Esophagus squamous epithelium (tissue), 5 donors: ENCODE data around the gene ELOVL7. TPM values are rescaled to one million over a fixed set of nuclear protein-coding genes. Genes with fewer than 3 reads are reported as not detected.
"Not testable (repeated sequence)": the region's sequence is repeated elsewhere in the genome, so short reads cannot be mapped to it uniquely, and the experiment has no call there.

Experiments
- DNase-seq: peaks from one replicate; lab custom pipeline; 2025; lab: John Stamatoyannopoulos, UW
- H3K27ac ChIP-seq, 4 donors: fragments of 200-600 bp; sonication (generic); one replicate each; pipeline ENCODE4 v1.5.1; 2016 to 2019; ENCODE audit warnings: mild to moderate bottlenecking in 1 of 4
- H3K27me3 ChIP-seq, 4 donors: fragments of 200-600 bp; sonication (generic); 1 replicate in 3 of 4; 2 replicates in 1 of 4; pipeline versions ENCODE4 v1.5.1 to v1.6.0; 2017 to 2021; ENCODE audit warnings: antibody characterized with exemption in 1 of 4
- H3K36me3 ChIP-seq, 3 donors: fragments of 200-600 bp; sonication (generic); one replicate each; pipeline ENCODE4 v1.5.1; 2016 to 2019
- H3K4me1 ChIP-seq, 3 donors: fragments of 200-600 bp; sonication (generic); one replicate each; pipeline ENCODE4 v1.5.1; 2017 to 2019
- H3K4me3 ChIP-seq, 4 donors: fragments of 200-600 bp; sonication (generic); 1 replicate in 3 of 4; 2 replicates in 1 of 4; pipeline ENCODE4 v1.5.1; 2016 to 2019; ENCODE audit warnings: mild to moderate bottlenecking in 2 of 4, moderate library complexity in 1 of 4
- H3K9me3 ChIP-seq, 3 donors: fragments of 200-600 bp; sonication (generic); one replicate each; pipeline ENCODE4 v1.5.1; 2016 to 2019
- CTCF ChIP-seq, 6 experiments: fragments of 450-650 bp in 4 of 6; fragments of 200-600 bp in 2 of 6; sonication (generic) in 2 of 6; IDR thresholded peaks; one replicate each; pipeline ENCODE4 v1.5.1; 2016 to 2019; ENCODE audit warnings: antibody characterized with exemption in 6 of 6, mild to moderate bottlenecking in 4 of 6, moderate library complexity in 4 of 6
- POLR2A ChIP-seq, 4 donors: fragments of 450-650 bp; IDR thresholded peaks; one replicate each; pipeline ENCODE4 v1.6.1; 2017; ENCODE audit warnings: antibody characterized with exemption in 4 of 4, mild to moderate bottlenecking in 4 of 4, moderate library complexity in 3 of 4
- WGBS, 2 donors: methylation state at CpG; one replicate each; pipeline ENCODE4 v1.1.5; 2018; 5-methylcytosine and 5-hydroxymethylcytosine counted together
- intact Hi-C: fragments of 100-400 bp; cut with DNase I; formaldehyde crosslinking; loops from one replicate; pipeline ENCODE4 v1.15.0; 2022
- total RNA-seq, 4 donors: library from RNA; depleted of rRNA; stranded (reverse); fragments of >200 nt; gene quantifications; one replicate each; pipeline ENCODE4 v1.1.0, GENCODE V29; 2016
- donor health status: DM: yes; HTN: yes; CAD: no.

The ELOVL7 gene
- total RNA-seq, 4 donors from 2014 or later, result 4.0 to 9.8 (median 8.1) TPM

- H3K4me1 ChIP-seq, result no peaks in the 10 kb centered on the region
- TF ChIP-seq CTCF (IDR thresholded peaks at IDR 0.05), result no peak
- no peak for TF ChIP-seq POLR2A (IDR thresholded peaks at IDR 0.05)
- intact Hi-C loops, result no loop called here
- H3K9me3 ChIP-seq, result no peaks in the 10 kb centered on the region
- no peaks in the 10 kb centered on the region for H3K27me3 ChIP-seq
- no peak overlapping the region for H3K4me3 ChIP-seq
- no peak overlapping the region for H3K27ac ChIP-seq
- no peak for DNase-seq
- H3K36me3 ChIP-seq, result no peaks in the 10 kb centered on the region
Measured at GRCh38 chr5:60805463-60805862, 38.6 kb downstream of the ELOVL7 start.

- H3K36me3 ChIP-seq, result no peaks in the 10 kb centered on the region
- no peak for TF ChIP-seq POLR2A (IDR thresholded peaks at IDR 0.05)
- WGBS, 2 donors, result 69 to 78% methylated on average over 2 of the region's 2 CpGs
- H3K9me3 ChIP-seq, result no peaks in the 10 kb centered on the region
- no peak for DNase-seq
- no peaks in the 10 kb centered on the region for H3K4me1 ChIP-seq
- no peak overlapping the region for H3K27ac ChIP-seq
- H3K4me3 ChIP-seq, result no peak overlapping the region
- no peaks in the 10 kb centered on the region for H3K27me3 ChIP-seq
- intact Hi-C loops, result no loop called here
Measured at GRCh38 chr5:60803712-60804111, 40.4 kb downstream of the ELOVL7 start.

DNA sequence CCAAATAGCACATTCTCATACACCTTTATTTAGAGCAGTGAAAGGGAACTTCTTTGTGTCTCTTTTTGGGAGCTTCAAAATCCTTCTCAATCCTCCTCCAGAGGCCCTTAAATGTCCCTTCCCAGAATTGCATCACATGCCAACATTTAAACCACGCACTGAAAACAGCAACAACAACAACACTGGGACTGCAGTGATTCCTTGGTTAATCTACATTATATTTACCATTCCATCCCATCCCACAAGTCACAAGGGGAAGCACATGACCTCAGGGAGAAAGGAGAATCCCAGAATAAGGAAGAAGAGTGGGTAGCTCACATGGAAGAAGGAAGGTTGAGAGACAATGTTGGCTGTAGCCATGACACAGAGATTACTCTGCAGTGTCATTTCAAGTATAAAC, 41.1 kb downstream of the ELOVL7 start:
- Histone ChIP-seq H3K9me3 (no peaks in the 10 kb centered on the region), H3K4me1 (no peaks in the 10 kb centered on the region), H3K36me3 (no peaks in the 10 kb centered on the region), H3K27ac (no peak overlapping the region), H3K27me3 (no peaks in the 10 kb centered on the region), H3K4me3 (no peak overlapping the region)
- WGBS, 2 donors, result 73 to 89% methylated on average over 1 of the region's 1 CpG
- no peak for TF ChIP-seq POLR2A (IDR thresholded peaks at IDR 0.05)
- TF ChIP-seq CTCF (IDR thresholded peaks at IDR 0.05), result no peak
- intact Hi-C loops, result no loop called here
- DNase-seq, result no peak

GRCh38 chr5:60802226-60802625, 41.8 kb downstream of the ELOVL7 start:
- TF ChIP-seq POLR2A (IDR thresholded peaks at IDR 0.05) (no peak), CTCF (IDR thresholded peaks at IDR 0.05) (no peak)
- intact Hi-C loops, result no loop called here
- no peaks in the 10 kb centered on the region for H3K4me1 ChIP-seq
- H3K27me3 ChIP-seq, result no peaks in the 10 kb centered on the region
- no peak overlapping the region for H3K4me3 ChIP-seq
- H3K9me3 ChIP-seq, result no peaks in the 10 kb centered on the region
- no peak overlapping the region for H3K27ac ChIP-seq
- WGBS, 2 donors, result 71 to 81% methylated on average over 2 of the region's 2 CpGs
- H3K36me3 ChIP-seq, result no peaks in the 10 kb centered on the region
- no peak for DNase-seq

DNA sequence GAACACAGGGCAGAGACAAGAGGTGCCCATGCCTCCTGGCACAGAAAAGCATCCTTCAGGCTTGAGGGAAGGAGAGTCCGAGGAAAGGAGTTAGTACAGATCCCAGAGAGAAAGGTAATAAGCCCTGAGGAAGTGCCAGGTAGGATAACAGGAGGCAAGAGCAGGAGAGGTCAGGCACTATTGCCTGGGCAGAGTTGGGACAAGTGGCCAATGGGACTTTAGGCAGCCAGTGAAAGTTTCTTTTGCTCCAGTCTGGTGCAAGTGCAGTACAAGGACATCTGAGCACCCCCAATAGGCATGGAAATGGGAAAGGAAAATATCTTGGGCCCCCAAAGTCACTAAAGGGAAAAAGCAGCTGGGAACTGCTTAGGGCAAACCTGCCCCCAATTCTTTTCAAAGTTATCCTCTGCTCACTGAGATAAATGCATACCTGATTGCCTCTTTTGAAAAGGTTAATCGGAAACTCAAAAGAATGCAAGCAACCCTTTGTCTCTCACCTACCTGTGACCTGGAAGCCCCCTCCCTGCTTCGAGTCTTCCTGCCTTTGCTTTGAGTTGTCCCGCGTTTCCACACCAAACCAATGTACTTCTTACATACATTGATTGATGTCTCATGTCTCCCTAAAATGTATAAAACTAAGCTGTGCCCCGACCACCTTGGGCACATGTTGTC, 46.5 kb downstream of the ELOVL7 start:
- Histone ChIP-seq H3K27ac (no peak overlapping the region), H3K9me3 (no peaks in the 10 kb centered on the region), H3K27me3 (no peaks in the 10 kb centered on the region), H3K36me3 (no peaks in the 10 kb centered on the region), H3K4me3 (no peak overlapping the region), H3K4me1 (no peaks in the 10 kb centered on the region)
- DNase-seq, result no peak
- intact Hi-C loops, result no loop called here
- no peak for TF ChIP-seq POLR2A (IDR thresholded peaks at IDR 0.05)
- TF ChIP-seq CTCF (IDR thresholded peaks at IDR 0.05), result no peak
- WGBS, 2 donors, result 41 to 59% methylated on average over 6 of the region's 6 CpGs

DNA sequence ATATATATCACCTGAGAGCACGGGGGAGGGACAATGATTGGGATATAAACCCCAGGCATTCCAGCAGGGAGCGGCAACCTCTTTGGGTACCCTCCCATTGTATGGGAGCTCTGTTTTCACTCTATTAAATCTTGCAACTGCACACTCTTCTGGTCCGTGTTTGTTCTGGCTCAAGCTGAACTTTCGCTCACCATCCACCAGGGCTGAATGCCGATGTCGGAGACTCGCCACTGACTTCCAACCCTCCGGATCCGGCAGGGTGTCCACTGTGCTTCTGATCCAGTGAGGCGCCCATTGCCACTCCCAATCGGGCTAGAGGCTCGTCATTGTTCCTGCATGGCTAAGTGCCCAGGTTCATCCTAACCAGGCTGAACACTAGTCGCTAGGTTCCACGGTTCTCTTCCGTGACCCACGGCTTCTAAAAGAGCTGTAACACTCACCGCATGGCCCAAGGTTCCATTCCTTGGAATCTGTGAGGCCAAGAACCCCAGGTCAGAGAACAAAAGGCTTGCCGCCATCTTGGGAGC, 48.6 kb downstream of the ELOVL7 start:
- intact Hi-C loops, result not testable (repeated sequence)

More for the DNA sequence above, 48.6 kb downstream of the ELOVL7 start:
- H3K36me3 ChIP-seq, DNase-seq, H3K9me3 ChIP-seq, H3K27me3 ChIP-seq, H3K4me1 ChIP-seq, H3K4me3 ChIP-seq: not testable (repeated sequence)
- H3K27ac ChIP-seq, result peak overlapping the region in 2 of 4 donors; percentile 3 to 30
- 88 to 90% methylated on average over 10 to 13 of the region's 18 CpGs for WGBS, 2 donors
